Astrocyte of the cerebellum (primary cell): ENCODE data around the gene NPHP4.

ENCODE experiments used
- DNase-seq: peaks from one replicate; pipeline ENCODE4 v3.0.0-alpha.2; 2011; ENCODE audit warnings: low read depth
- H3K4me3 ChIP-seq: 2 replicates; pipeline ENCODE4 v1.5.1; 2011; ENCODE audit warnings: mild to moderate bottlenecking, low read depth, low read length, moderate library complexity
- CTCF ChIP-seq: IDR thresholded peaks from 2 replicates; pipeline ENCODE4 v1.5.1; 2012; ENCODE audit warnings: low read length, low read depth, moderate library complexity, mild to moderate bottlenecking; ENCODE audit errors: missing control alignments
- in situ Hi-C: cut with HindIII; loops from 2 replicates; pipeline ENCODE4 v1.10.0; 2017; ENCODE audit warnings: low sequenced_read_pairs

Gene NPHP4

GRCh38 chr1:5876094-5876650 lies 116.1 kb downstream of the NPHP4 start:
- no peak for TF ChIP-seq CTCF
- no peak overlapping the region for H3K4me3 ChIP-seq
- no peak for DNase-seq
- in situ Hi-C loops = no loop called here

- in situ Hi-C loops = no loop called here
- no peak for DNase-seq
- H3K4me3 ChIP-seq = no peak overlapping the region
- TF ChIP-seq CTCF = no peak
Measured at GRCh38 chr1:5875345-5875910, 116.8 kb downstream of the NPHP4 start.

- no peak for DNase-seq
- no peak overlapping the region for H3K4me3 ChIP-seq
- no peak for TF ChIP-seq CTCF
- in situ Hi-C loops = no loop called here
Measured at GRCh38 chr1:5874416-5875110, 117.7 kb downstream of the NPHP4 start.

GRCh38 chr1:5873556-5873955 lies 118.7 kb downstream of the NPHP4 start:
- TF ChIP-seq CTCF = no peak
- in situ Hi-C loops = no loop called here
- no peak for DNase-seq
- H3K4me3 ChIP-seq = no peak overlapping the region

GRCh38 chr1:5872886-5873285 lies 119.3 kb downstream of the NPHP4 start:
- H3K4me3 ChIP-seq = no peak overlapping the region
- no peak for TF ChIP-seq CTCF
- DNase-seq = no peak
- in situ Hi-C loops = no loop called here

GRCh38 chr1:5868931-5869500 lies 123.2 kb downstream of the NPHP4 start:
- TF ChIP-seq CTCF = no peak
- in situ Hi-C loops = no loop called here
- H3K4me3 ChIP-seq = no peak overlapping the region
- DNase-seq = no peak
